Duodenal mucosa (tissue), 2 donors: ENCODE measurements around the gene NVL.
"Not testable (repeated sequence)": the region's sequence is repeated elsewhere in the genome, so short reads cannot be mapped to it uniquely, and the experiment has no call there.

Source experiments
- H3K27ac ChIP-seq: one replicate; pipeline ENCODE4 v1.7.0; 2013; ENCODE audit warnings: low read depth, low read length
- H3K27me3 ChIP-seq, 2 donors: one replicate each; pipeline ENCODE4 v1.7.0; 2013; ENCODE audit warnings: low read length in 2 of 2, control low read depth in 1 of 2; ENCODE audit not compliant: insufficient read depth in 2 of 2, control insufficient read depth in 1 of 2
- H3K36me3 ChIP-seq, 2 donors: one replicate each; pipeline ENCODE4 v1.7.0; 2013; ENCODE audit warnings: low read length in 2 of 2, control low read depth in 1 of 2; ENCODE audit not compliant: insufficient read depth in 2 of 2, control insufficient read depth in 1 of 2
- H3K4me1 ChIP-seq, 2 donors: one replicate each; pipeline ENCODE4 v1.7.0; 2013; ENCODE audit warnings: low read length in 2 of 2, control low read depth in 1 of 2; ENCODE audit not compliant: insufficient read depth in 2 of 2, control insufficient read depth in 1 of 2
- H3K4me3 ChIP-seq, 2 donors: one replicate each; pipeline ENCODE4 v1.7.0; 2013; ENCODE audit warnings: low read length in 2 of 2, low read depth in 1 of 2
- H3K9ac ChIP-seq, 2 donors: one replicate each; pipeline ENCODE4 v1.7.0; 2013; ENCODE audit warnings: low read length in 2 of 2, low read depth in 1 of 2
- H3K9me3 ChIP-seq, 2 donors: one replicate each; pipeline ENCODE4 v1.7.0; 2013; ENCODE audit warnings: low read length in 2 of 2, control low read depth in 1 of 2; ENCODE audit not compliant: control insufficient read depth in 1 of 2

The NVL gene

GRCh38 chr1:224317383-224318045, 12.5 kb downstream of the NVL start:
- no peaks in the 10 kb centered on the region for H3K9me3 ChIP-seq
- H3K4me3 ChIP-seq: no peak overlapping the region
- H3K9ac ChIP-seq: no peak overlapping the region
- H3K36me3 ChIP-seq: peaks cover 10 to 24% of the 10 kb centered on the region in 2 donors
- no peak overlapping the region for H3K27ac ChIP-seq
- H3K27me3 ChIP-seq: no peaks in the 10 kb centered on the region
- no peaks in the 10 kb centered on the region for H3K4me1 ChIP-seq

- H3K9ac ChIP-seq: no peak overlapping the region
- H3K9me3 ChIP-seq: no peaks in the 10 kb centered on the region
- H3K36me3 ChIP-seq: peaks cover 9 to 39% of the 10 kb centered on the region in 2 donors
- no peak overlapping the region for H3K27ac ChIP-seq
- H3K4me3 ChIP-seq: no peak overlapping the region
- no peaks in the 10 kb centered on the region for H3K27me3 ChIP-seq
- no peaks in the 10 kb centered on the region for H3K4me1 ChIP-seq
Measured at GRCh38 chr1:224312025-224312424, 17.9 kb downstream of the NVL start.

GRCh38 chr1:224311503-224311902, 18.5 kb downstream of the NVL start:
- H3K36me3 ChIP-seq: peaks cover 9 to 36% of the 10 kb centered on the region in 2 donors
- H3K27me3 ChIP-seq: not testable (repeated sequence)

GRCh38 chr1:224308064-224308463, 21.9 kb downstream of the NVL start:
- H3K9me3 ChIP-seq: no peaks in the 10 kb centered on the region
- H3K27ac ChIP-seq: no peak overlapping the region
- peaks cover 12 to 40% of the 10 kb centered on the region in 2 donors for H3K36me3 ChIP-seq
- H3K9ac ChIP-seq: no peak overlapping the region
- H3K27me3 ChIP-seq: no peaks in the 10 kb centered on the region
- H3K4me1 ChIP-seq: no peaks in the 10 kb centered on the region
- H3K4me3 ChIP-seq: no peak overlapping the region

More at GRCh38 chr1:224311503-224311902, 18.5 kb downstream of the NVL start:
- H3K9ac ChIP-seq, H3K4me3 ChIP-seq, H3K9me3 ChIP-seq, H3K4me1 ChIP-seq, H3K27ac ChIP-seq: not testable (repeated sequence)

- no peaks in the 10 kb centered on the region for H3K9me3 ChIP-seq
- no peaks in the 10 kb centered on the region for H3K4me1 ChIP-seq
- no peak overlapping the region for H3K27ac ChIP-seq
- H3K27me3 ChIP-seq: no peaks in the 10 kb centered on the region
- no peak overlapping the region for H3K4me3 ChIP-seq
- peaks cover 19 to 52% of the 10 kb centered on the region in 2 donors for H3K36me3 ChIP-seq
- no peak overlapping the region for H3K9ac ChIP-seq
Measured at GRCh38 chr1:224304767-224305166, 25.2 kb downstream of the NVL start.

GRCh38 chr1:224302947-224303346, 27.0 kb downstream of the NVL start:
- H3K27ac ChIP-seq: no peak overlapping the region
- no peaks in the 10 kb centered on the region for H3K4me1 ChIP-seq
- H3K9ac ChIP-seq: no peak overlapping the region
- H3K4me3 ChIP-seq: no peak overlapping the region
- H3K9me3 ChIP-seq: no peaks in the 10 kb centered on the region
- peaks cover 33 to 65% of the 10 kb centered on the region in 2 donors for H3K36me3 ChIP-seq
- no peaks in the 10 kb centered on the region for H3K27me3 ChIP-seq

- no peak overlapping the region for H3K9ac ChIP-seq
- H3K36me3 ChIP-seq: peaks cover 33 to 62% of the 10 kb centered on the region in 2 donors
- no peak overlapping the region for H3K27ac ChIP-seq
- no peak overlapping the region for H3K4me3 ChIP-seq
- H3K9me3 ChIP-seq: no peaks in the 10 kb centered on the region
- no peaks in the 10 kb centered on the region for H3K4me1 ChIP-seq
- no peaks in the 10 kb centered on the region for H3K27me3 ChIP-seq
Measured at GRCh38 chr1:224301391-224301790, 28.6 kb downstream of the NVL start.

- H3K9me3 ChIP-seq: no peaks in the 10 kb centered on the region
- peaks cover 33 to 66% of the 10 kb centered on the region in 2 donors for H3K36me3 ChIP-seq
- no peaks in the 10 kb centered on the region for H3K4me1 ChIP-seq
- no peak overlapping the region for H3K9ac ChIP-seq
- no peak overlapping the region for H3K4me3 ChIP-seq
- H3K27me3 ChIP-seq: no peaks in the 10 kb centered on the region
- H3K27ac ChIP-seq: no peak overlapping the region
Measured at GRCh38 chr1:224300346-224300745, 29.6 kb downstream of the NVL start.

GRCh38 chr1:224298346-224299330, 31.3 kb downstream of the NVL start:
- peaks cover 41 to 78% of the 10 kb centered on the region in 2 donors for H3K36me3 ChIP-seq
- H3K27me3 ChIP-seq: no peaks in the 10 kb centered on the region
- H3K4me1 ChIP-seq: no peaks in the 10 kb centered on the region
- no peak overlapping the region for H3K27ac ChIP-seq
- H3K4me3 ChIP-seq: no peak overlapping the region
- no peak overlapping the region for H3K9ac ChIP-seq
- no peaks in the 10 kb centered on the region for H3K9me3 ChIP-seq

GRCh38 chr1:224294775-224295174, 35.2 kb downstream of the NVL start:
- peaks cover 30 to 70% of the 10 kb centered on the region in 2 donors for H3K36me3 ChIP-seq
- no peak overlapping the region for H3K4me3 ChIP-seq

More at GRCh38 chr1:224294775-224295174, 35.2 kb downstream of the NVL start:
- no peaks in the 10 kb centered on the region for H3K4me1 ChIP-seq
- H3K27ac ChIP-seq: no peak overlapping the region
- no peak overlapping the region for H3K9ac ChIP-seq
- no peaks in the 10 kb centered on the region for H3K27me3 ChIP-seq
- no peaks in the 10 kb centered on the region for H3K9me3 ChIP-seq
